GM19023 (cell line): ENCODE results near the gene ACTR1B.
"Not testable (repeated sequence)": the region's sequence is repeated elsewhere in the genome, so short reads cannot be mapped to it uniquely, and the experiment has no call there.

Source experiments
- ATAC-seq: cut with Tn5 transposase; IDR thresholded peaks from one replicate; pipeline ENCODE4 v1.9.1; 2021; ENCODE audit warnings: mild to moderate bottlenecking, moderate library complexity; ENCODE audit not compliant: unreplicated experiment

ACTR1B gene

DNA sequence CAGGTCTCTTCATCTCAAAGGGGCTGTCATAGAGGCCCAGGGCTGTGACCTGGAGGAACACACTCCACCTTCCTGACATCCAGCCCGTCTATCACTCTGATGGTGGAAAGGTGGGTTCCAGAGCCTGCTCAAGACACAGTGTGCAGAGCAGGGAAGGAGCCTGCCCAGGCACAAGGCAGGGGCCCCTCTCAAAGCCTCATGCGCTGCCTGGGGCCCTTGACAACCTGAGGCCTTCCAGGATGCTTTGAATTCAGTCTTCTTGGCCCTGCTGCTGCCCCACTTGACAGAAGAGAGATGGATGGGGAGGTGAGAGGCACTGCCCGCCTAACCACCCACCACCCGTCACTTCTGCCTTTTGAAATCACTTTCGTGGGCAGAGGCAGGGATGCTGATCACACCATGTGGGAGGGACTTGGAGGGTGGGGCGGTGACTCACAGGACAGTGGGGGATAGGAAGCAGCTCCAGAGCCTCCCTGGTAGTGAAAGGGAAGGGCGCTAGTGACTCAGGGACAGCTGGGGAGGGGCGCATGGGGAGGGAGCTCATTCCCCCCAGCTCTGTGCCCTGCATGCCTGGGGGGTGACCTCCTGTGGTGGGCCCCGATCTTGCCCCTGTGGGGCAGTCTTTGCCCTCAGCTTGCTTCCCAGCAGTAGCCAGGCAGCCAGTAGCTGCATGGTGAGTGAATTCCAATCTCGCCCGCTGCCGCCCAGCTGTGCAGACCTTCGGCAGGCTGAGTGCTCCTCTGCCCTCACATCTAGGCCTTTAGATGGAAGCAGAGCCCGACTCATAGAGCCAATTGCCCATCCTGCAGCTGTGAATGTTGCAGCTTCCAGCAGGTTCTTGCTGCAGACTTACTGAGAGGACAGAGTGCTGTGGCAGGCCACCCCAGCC lies 44.7 kb downstream of the ACTR1B start:
- not testable (repeated sequence) for ATAC-seq

DNA sequence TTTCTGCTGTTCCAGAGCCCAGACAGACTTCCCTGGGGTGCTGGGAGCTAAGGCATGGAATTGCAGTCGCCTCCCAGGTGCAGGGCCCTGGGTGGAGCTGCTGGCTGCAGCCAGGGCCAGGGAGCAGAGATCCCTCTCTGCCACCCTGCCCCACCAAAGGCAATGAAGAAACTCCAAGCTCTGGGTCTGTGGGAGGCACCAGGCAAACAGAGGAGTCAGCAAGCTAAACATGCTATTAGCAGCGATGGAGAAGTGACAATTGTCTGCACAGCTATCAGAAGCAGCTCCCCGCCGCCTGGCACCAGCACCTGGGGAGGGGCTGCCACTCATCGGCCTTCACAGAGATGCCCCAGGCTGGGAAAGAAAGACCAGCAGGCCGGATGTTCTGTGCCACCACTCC lies 45.9 kb downstream of the ACTR1B start:
- no peak for ATAC-seq

DNA sequence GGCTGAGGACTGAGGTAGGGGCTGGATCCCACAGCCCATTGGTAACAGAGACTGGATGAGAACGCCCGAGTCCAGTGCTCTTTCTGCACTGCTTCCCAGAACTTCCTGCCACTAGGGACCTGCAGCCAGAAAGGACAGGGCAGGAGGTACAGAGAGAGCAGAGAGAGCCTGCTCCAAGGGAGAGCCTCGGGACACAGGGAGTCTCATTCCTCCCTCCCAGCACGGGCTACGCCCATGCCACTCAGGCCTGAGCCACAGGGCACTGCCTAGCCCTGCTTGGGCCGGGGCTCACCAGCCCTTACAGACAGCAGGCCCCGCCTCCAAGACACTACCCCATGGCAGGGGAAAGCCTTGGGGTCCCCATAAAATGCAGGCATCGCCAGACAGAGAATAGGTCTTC lies 48.1 kb downstream of the ACTR1B start:
- not testable (repeated sequence) for ATAC-seq

DNA sequence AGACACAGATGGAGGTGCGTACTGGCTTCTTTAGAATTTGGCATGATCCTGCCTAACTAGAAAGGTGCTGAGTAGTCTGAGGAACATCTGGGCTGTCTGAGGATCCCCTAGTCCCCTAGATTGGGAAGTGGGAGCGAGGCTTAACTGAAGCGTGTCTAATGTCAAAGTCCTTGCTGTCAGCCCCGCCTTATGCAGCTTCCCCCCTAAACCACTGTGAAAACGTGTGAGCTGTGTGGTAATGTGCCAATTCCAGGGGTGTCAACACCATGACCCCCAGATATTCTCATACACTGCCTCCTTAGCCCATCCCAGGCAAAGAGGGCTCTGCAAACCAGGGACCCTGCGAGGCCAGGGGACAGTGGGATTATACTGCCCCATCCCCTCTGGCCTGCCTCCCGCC lies 51.9 kb downstream of the ACTR1B start:
- ATAC-seq: not testable (repeated sequence)

DNA sequence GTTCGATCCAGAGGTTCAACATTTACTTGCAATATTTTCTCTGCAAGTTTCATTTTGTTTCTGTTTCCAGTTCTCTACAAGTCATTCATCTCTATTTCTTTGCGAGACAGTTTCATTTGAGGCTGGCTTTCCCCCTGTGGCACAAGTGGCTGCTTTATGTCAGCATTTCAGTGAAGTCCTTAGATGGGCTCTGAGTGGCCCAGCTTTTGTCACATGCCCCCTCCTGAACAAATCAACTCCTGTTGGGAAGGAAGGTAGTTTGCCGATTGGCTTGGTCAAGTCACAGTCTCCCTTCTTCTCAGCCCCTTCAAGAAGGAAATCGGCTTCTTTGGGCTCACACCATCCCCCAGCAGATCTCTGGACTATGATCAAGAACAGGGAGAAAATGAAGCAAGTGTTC lies 55.1 kb downstream of the ACTR1B start:
- ATAC-seq: not testable (repeated sequence)
